HG03108 (cell line): ENCODE data around the gene WDR18.
A peak's percentile ranks its signal among the peaks of the same experiment; 100 is the strongest.
"Not testable (repeated sequence)": the region's sequence is repeated elsewhere in the genome, so short reads cannot be mapped to it uniquely, and the experiment has no call there.

ENCODE experiments used
- ATAC-seq: cut with Tn5 transposase; IDR thresholded peaks from one replicate; pipeline ENCODE4 v1.9.1; 2021; ENCODE audit warnings: moderate library complexity; ENCODE audit not compliant: unreplicated experiment

Gene WDR18

GRCh38 chr19:950352-951066 lies 33.6 kb upstream of the WDR18 start:
- ATAC-seq: no peak

- ATAC-seq: no peak
These were observed 32.0 kb upstream of the WDR18 start for GRCh38 chr19:952049-952679.

- ATAC-seq: no peak
These were observed 31.3 kb upstream of the WDR18 start for GRCh38 chr19:952680-953444.

- no peak for ATAC-seq
These were observed 30.5 kb upstream of the WDR18 start for GRCh38 chr19:953445-954271.

GRCh38 chr19:954272-954671 lies 29.9 kb upstream of the WDR18 start:
- no peak for ATAC-seq

- ATAC-seq: peak; percentile 34
These were observed 29.3 kb upstream of the WDR18 start for GRCh38 chr19:954672-955494.

- no peak for ATAC-seq
These were observed 28.1 kb upstream of the WDR18 start for GRCh38 chr19:955803-956765.

GRCh38 chr19:956766-957440 lies 27.2 kb upstream of the WDR18 start:
- no peak for ATAC-seq

- ATAC-seq: not testable (repeated sequence)
These were observed 26.6 kb upstream of the WDR18 start for GRCh38 chr19:957578-957977.

GRCh38 chr19:958967-959855 lies 24.9 kb upstream of the WDR18 start:
- no peak for ATAC-seq

GRCh38 chr19:960020-960419 lies 24.1 kb upstream of the WDR18 start:
- no peak for ATAC-seq

GRCh38 chr19:960601-960938 lies 23.6 kb upstream of the WDR18 start:
- ATAC-seq: no peak

GRCh38 chr19:961866-962620 lies 22.1 kb upstream of the WDR18 start:
- no peak for ATAC-seq

- ATAC-seq: no peak
These were observed 21.3 kb upstream of the WDR18 start for GRCh38 chr19:962683-963400.

GRCh38 chr19:963486-963951 lies 20.6 kb upstream of the WDR18 start:
- no peak for ATAC-seq

GRCh38 chr19:964116-964520 lies 20.0 kb upstream of the WDR18 start:
- ATAC-seq: no peak
